Activated CD4-positive, alpha-beta T cell treated with anti-CD3 and anti-CD28 coated beads for 36 hours (primary cell): ENCODE measurements around the gene BAD. TPM values are rescaled to one million over a fixed set of nuclear protein-coding genes. Genes with fewer than 3 reads are reported as not detected.

Source experiments
- ATAC-seq: fragments of 200-7000 bp; cut with Tn5 transposase; one replicate; pipeline ENCODE4 v1.10.0; 2021; ENCODE audit warnings: mild to moderate bottlenecking, moderate library complexity
- CTCF ChIA-PET: fragments of 350-600 bp; sonication (Branson Sonifier 250); formaldehyde crosslinking; loops from one replicate; lab custom pipeline; 2021; ENCODE audit warnings: antibody characterized with exemption; lab: Charles Lee
- POLR2A ChIA-PET: fragments of 350-600 bp; sonication (Branson Sonifier 250); formaldehyde crosslinking; loops from one replicate; lab custom pipeline; 2021; ENCODE audit warnings: antibody characterized with exemption, inconsistent platforms; lab: Charles Lee
- DNase-seq: peaks from one replicate; pipeline ENCODE4 v3.0.0-alpha.2; 2020
- H3K27ac Mint-ChIP-seq: one replicate; pipeline ENCODE4 v1.8.0; 2021; ENCODE audit warnings: mixed read lengths
- H3K27me3 Mint-ChIP-seq: one replicate; pipeline ENCODE4 v1.8.0; 2021; ENCODE audit warnings: mixed read lengths
- H3K36me3 Mint-ChIP-seq: one replicate; pipeline ENCODE4 v1.8.0; 2021; ENCODE audit warnings: low read depth, mixed read lengths
- H3K4me1 Mint-ChIP-seq: one replicate; pipeline ENCODE4 v1.8.0; 2021; ENCODE audit warnings: mixed read lengths
- H3K4me3 Mint-ChIP-seq: one replicate; pipeline ENCODE4 v1.8.0; 2021; ENCODE audit warnings: mild to moderate bottlenecking, moderate library complexity, mixed read lengths
- H3K9me3 Mint-ChIP-seq: one replicate; pipeline ENCODE4 v1.8.0; 2021; ENCODE audit warnings: low read depth, mixed read lengths
- intact Hi-C, 2 experiments: fragments of 100-400 bp; cut with DNase I in 1 of 2; cut with micrococcal nuclease in 1 of 2; formaldehyde crosslinking; loops; one replicate each; pipeline versions ENCODE4 v1.14.2 to v1.15.1; 2022 to 2024; cut with DNase I, micrococcal nuclease
- total RNA-seq, 2 experiments: library from RNA; stranded (reverse); gene quantifications; one replicate each; pipeline ENCODE4 v1.2.3, GENCODE V29; 2021

Gene BAD
- total RNA-seq, 2 experiments from 2014 or later, result 21.3 to 22.9 TPM

GRCh38 chr11:64234647-64235379 is 49.7 kb downstream of the BAD start:
- H3K4me1 Mint-ChIP-seq, result peaks cover 17% of the 10 kb centered on the region
- no peaks in the 10 kb centered on the region for H3K27me3 Mint-ChIP-seq
- POLR2A ChIA-PET, result no interaction called here
- intact Hi-C loops, result loop anchor here in 1 of 2 experiments (5.0 kb wide), 1 partner anchor 248 kb away; the partner anchor contains the start of gene OTUB1
- H3K9me3 Mint-ChIP-seq, result no peaks in the 10 kb centered on the region
- DNase-seq, result peak; percentile 73
- H3K4me3 Mint-ChIP-seq, result peak overlapping the region; percentile 84
- CTCF ChIA-PET, result interaction anchor here (2.0 kb wide), 1 partner anchor 30 kb away, joined by 5 read pairs; no protein-coding TSS in a partner anchor
- H3K27ac Mint-ChIP-seq, result peak overlapping the region; percentile 81
- peak; percentile 49 for ATAC-seq
- peaks cover 27% of the 10 kb centered on the region for H3K36me3 Mint-ChIP-seq

GRCh38 chr11:64233913-64234586 is 50.4 kb downstream of the BAD start, which contains the start of gene VEGFB:
TSS of gene VEGFB (plus strand) at chr11:64234584. CDS start at chr11:64234834, 250 bp downstream.
- Mint-ChIP-seq H3K36me3 (peaks cover 26% of the 10 kb centered on the region), H3K27me3 (no peaks in the 10 kb centered on the region), H3K4me1 (peaks cover 22% of the 10 kb centered on the region), H3K27ac (peak within 1 kb of the TSS; percentile 81), H3K9me3 (no peaks in the 10 kb centered on the region), H3K4me3 (peak within 1 kb of the TSS; percentile 84)
- ATAC-seq (peak; percentile 49), DNase-seq (peak; percentile 81)
- CTCF ChIA-PET, result no interaction called here
- POLR2A ChIA-PET, result no interaction called here
- intact Hi-C loops, result loop anchor here in 1 of 2 experiments (5.0 kb wide), 1 partner anchor 247 kb away; the partner anchor contains the start of gene OTUB1

- intact Hi-C loops, result loop anchor here in 1 of 2 experiments (5.0 kb wide), 1 partner anchor 246 kb away; the partner anchor contains the start of gene OTUB1
- ChIA-PET CTCF (interaction anchor here (1.1 to 1.9 kb wide), 2 partner anchors 9 to 28 kb away, joined by 3 to 6 read pairs; no protein-coding TSS in a partner anchor), POLR2A (no interaction called here)
- no peaks in the 10 kb centered on the region for H3K9me3 Mint-ChIP-seq
- ATAC-seq, result no peak
- no peaks in the 10 kb centered on the region for H3K27me3 Mint-ChIP-seq
- peak overlapping the region; percentile 57 for H3K4me3 Mint-ChIP-seq
- no peak overlapping the region for H3K27ac Mint-ChIP-seq
- H3K4me1 Mint-ChIP-seq, result peaks cover 30% of the 10 kb centered on the region
- DNase-seq, result no peak
- peaks cover 18% of the 10 kb centered on the region for H3K36me3 Mint-ChIP-seq
Measured at GRCh38 chr11:64232967-64233315, 51.5 kb downstream of the BAD start.

- Mint-ChIP-seq H3K4me1 (peaks cover 35% of the 10 kb centered on the region), H3K27ac (peak overlapping the region; percentile 6), H3K9me3 (no peaks in the 10 kb centered on the region), H3K36me3 (peaks cover 12% of the 10 kb centered on the region), H3K27me3 (no peaks in the 10 kb centered on the region), H3K4me3 (peak overlapping the region; percentile 76)
- ChIA-PET CTCF (interaction anchor here (1.1 to 2.0 kb wide), 3 partner anchors 9 to 28 kb away, joined by 3 to 6 read pairs (median 5); partner anchors contain the start of gene FKBP2), POLR2A (interaction anchor here (0.8 kb wide), 1 partner anchor 29 kb away, joined by 3 read pairs; no protein-coding TSS in a partner anchor)
- ATAC-seq (no peak), DNase-seq (no peak)
- intact Hi-C loops, result loop anchor here in 1 of 2 experiments (5.0 kb wide), 1 partner anchor 245 kb away; the partner anchor contains the start of gene OTUB1
Measured at GRCh38 chr11:64232182-64232966, 52.1 kb downstream of the BAD start.

GRCh38 chr11:64231546-64231945 is 52.9 kb downstream of the BAD start:
- ChIA-PET POLR2A (interaction anchor here (0.8 kb wide), 1 partner anchor 30 kb away, joined by 3 read pairs; no protein-coding TSS in a partner anchor), CTCF (interaction anchor here (0.7 to 2.0 kb wide), 3 partner anchors 10 to 69 kb away, joined by 3 to 6 read pairs (median 5); partner anchors contain the start of gene FKBP2)
- Mint-ChIP-seq H3K4me3 (peak overlapping the region; percentile 76), H3K36me3 (peaks cover 7% of the 10 kb centered on the region), H3K27ac (no peak overlapping the region), H3K27me3 (no peaks in the 10 kb centered on the region), H3K9me3 (no peaks in the 10 kb centered on the region), H3K4me1 (peaks cover 38% of the 10 kb centered on the region)
- intact Hi-C loops, result loop anchor here in 1 of 2 experiments (5.0 kb wide), 1 partner anchor 244 kb away; the partner anchor contains the start of gene OTUB1
- DNase-seq, result no peak
- ATAC-seq, result no peak

- ATAC-seq, result no peak
- H3K9me3 Mint-ChIP-seq, result no peaks in the 10 kb centered on the region
- H3K4me3 Mint-ChIP-seq, result peak overlapping the region; percentile 76
- intact Hi-C loops, result loop anchor here (1.0 to 5.0 kb wide), 7 partner anchors 10 to 244 kb away; partner anchors contain the start of genes FKBP2 (in 2 of the 2), ESRRA (in 1 of the 2), GPR137 (in 1 of the 2) and OTUB1 (in 1 of the 2)
- H3K27ac Mint-ChIP-seq, result peak overlapping the region; percentile 74
- peaks cover 38% of the 10 kb centered on the region for H3K4me1 Mint-ChIP-seq
- H3K27me3 Mint-ChIP-seq, result no peaks in the 10 kb centered on the region
- POLR2A ChIA-PET, result interaction anchor here (1.1 kb wide), 1 partner anchor 73 kb away, joined by 3 read pairs; no protein-coding TSS in a partner anchor
- H3K36me3 Mint-ChIP-seq, result peaks cover 7% of the 10 kb centered on the region
- no peak for DNase-seq
- CTCF ChIA-PET, result interaction anchor here (0.7 to 2.0 kb wide), 2 partner anchors 10 to 70 kb away, joined by 3 to 5 read pairs; partner anchors contain the start of gene FKBP2
Measured at GRCh38 chr11:64230985-64231365, 53.5 kb downstream of the BAD start.

- ChIA-PET POLR2A (interaction anchor here (1.1 kb wide), 1 partner anchor 74 kb away, joined by 3 read pairs; no protein-coding TSS in a partner anchor), CTCF (interaction anchor here (0.7 to 2.0 kb wide), 2 partner anchors 11 to 852 kb away, joined by 3 to 5 read pairs; partner anchors contain the start of gene FKBP2)
- H3K27ac Mint-ChIP-seq, result peak within 1 kb of the TSS; percentile 74
- no peaks in the 10 kb centered on the region for H3K27me3 Mint-ChIP-seq
- DNase-seq, result peak; percentile 94
- H3K9me3 Mint-ChIP-seq, result no peaks in the 10 kb centered on the region
- H3K4me1 Mint-ChIP-seq, result peaks cover 35% of the 10 kb centered on the region
- H3K4me3 Mint-ChIP-seq, result peak within 1 kb of the TSS; percentile 76
- H3K36me3 Mint-ChIP-seq, result peaks cover 5% of the 10 kb centered on the region
- ATAC-seq, result peak; percentile 61
- intact Hi-C loops, result loop anchor here (1.0 to 5.0 kb wide), 7 partner anchors 11 to 243 kb away; partner anchors contain the start of genes FKBP2 (in 2 of the 2), ESRRA (in 1 of the 2), GPR137 (in 1 of the 2) and OTUB1 (in 1 of the 2)
Measured at GRCh38 chr11:64230171-64230984, 54.1 kb downstream of the BAD start, which contains the start of gene DNAJC4. TSS of gene DNAJC4 (plus strand) at chr11:64230548. CDS start at chr11:64230855, 307 bp downstream.

GRCh38 chr11:64229744-64230170 is 54.7 kb downstream of the BAD start:
- ChIA-PET POLR2A (interaction anchor here (1.1 kb wide), 1 partner anchor 75 kb away, joined by 3 read pairs; no protein-coding TSS in a partner anchor), CTCF (interaction anchor here (0.7 kb wide), 1 partner anchor 853 kb away, joined by 3 read pairs; no protein-coding TSS in a partner anchor)
- DNase-seq, result no peak
- no peaks in the 10 kb centered on the region for H3K27me3 Mint-ChIP-seq
- intact Hi-C loops, result loop anchor here (1.0 to 5.0 kb wide), 7 partner anchors 12 to 242 kb away; partner anchors contain the start of genes FKBP2 (in 2 of the 2), ESRRA (in 1 of the 2), GPR137 (in 1 of the 2) and OTUB1 (in 1 of the 2)
- H3K27ac Mint-ChIP-seq, result peak overlapping the region; percentile 60
- peaks cover 35% of the 10 kb centered on the region for H3K4me1 Mint-ChIP-seq
- H3K36me3 Mint-ChIP-seq, result peaks cover 4% of the 10 kb centered on the region
- ATAC-seq, result no peak
- H3K9me3 Mint-ChIP-seq, result no peaks in the 10 kb centered on the region
- H3K4me3 Mint-ChIP-seq, result peak overlapping the region; percentile 76

- peaks cover 35% of the 10 kb centered on the region for H3K4me1 Mint-ChIP-seq
- CTCF ChIA-PET, result interaction anchor here (0.7 to 1.2 kb wide), 2 partner anchors 23 to 853 kb away, joined by 3 read pairs; no protein-coding TSS in a partner anchor
- POLR2A ChIA-PET, result no interaction called here
- intact Hi-C loops, result no loop called here
- DNase-seq, result no peak
- ATAC-seq, result no peak
- no peaks in the 10 kb centered on the region for H3K9me3 Mint-ChIP-seq
- no peaks in the 10 kb centered on the region for H3K27me3 Mint-ChIP-seq
- peak overlapping the region; percentile 60 for H3K27ac Mint-ChIP-seq
- peaks cover 5% of the 10 kb centered on the region for H3K36me3 Mint-ChIP-seq
- H3K4me3 Mint-ChIP-seq, result peak overlapping the region; percentile 76
Measured at GRCh38 chr11:64229090-64229743, 55.2 kb downstream of the BAD start.
